GM19193 (cell line): ENCODE measurements around the gene NRXN3.

Source experiments
- POLR2A ChIP-seq: IDR thresholded peaks from 4 replicates; pipeline ENCODE4 v1.6.1; 2011; ENCODE audit not compliant: insufficient read depth, insufficient read length; ENCODE audit errors: extremely low read depth

NRXN3 gene

GRCh38 chr14:79861111-79861510 is 1690.9 kb downstream of the NRXN3 start:
- no peak for TF ChIP-seq POLR2A

- no peak for TF ChIP-seq POLR2A
Measured at GRCh38 chr14:79862045-79862444, 1691.9 kb downstream of the NRXN3 start.

DNA sequence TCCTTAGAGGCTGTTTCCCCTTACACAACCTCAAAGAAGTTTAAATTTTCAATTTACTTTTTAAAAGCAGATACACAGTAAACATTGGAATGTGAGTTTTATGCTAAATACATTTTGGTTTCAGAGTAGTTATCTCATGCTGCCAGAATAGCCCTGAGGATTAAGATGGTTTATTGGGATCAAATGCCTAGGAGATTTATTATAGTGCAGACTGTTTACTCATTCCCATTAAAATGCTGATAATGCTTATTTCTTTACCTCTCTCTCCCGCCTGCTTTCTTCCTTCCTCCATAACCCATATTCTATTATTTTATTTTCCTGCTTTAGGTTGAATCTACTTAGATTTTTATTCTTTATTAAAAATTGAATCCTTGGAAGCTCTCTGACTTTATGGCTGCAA is 1701.0 kb downstream of the NRXN3 start:
- no peak for TF ChIP-seq POLR2A

- TF ChIP-seq POLR2A: no peak
Measured at GRCh38 chr14:79878229-79878628, 1708.1 kb downstream of the NRXN3 start.

DNA sequence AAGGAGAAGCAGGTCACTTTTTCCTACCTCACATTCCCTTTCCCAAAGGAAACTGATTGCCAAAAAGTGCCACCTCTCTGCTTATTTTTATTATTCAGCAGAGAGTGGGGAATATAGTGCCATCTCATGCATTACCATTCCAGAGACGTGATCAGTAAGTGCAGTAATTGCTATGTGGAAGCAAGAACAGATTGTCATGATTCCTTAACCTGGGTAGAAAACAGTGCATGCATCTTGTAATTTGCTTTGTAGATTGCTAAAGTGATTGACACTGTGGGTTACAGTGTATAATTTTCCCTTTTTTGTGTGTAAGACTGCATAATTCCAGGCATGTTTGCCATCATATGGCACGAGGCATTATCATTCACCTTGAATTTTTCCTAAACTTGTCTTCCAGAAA is 1708.6 kb downstream of the NRXN3 start:
- TF ChIP-seq POLR2A: no peak

GRCh38 chr14:79881299-79881698 is 1711.1 kb downstream of the NRXN3 start:
- TF ChIP-seq POLR2A: no peak

GRCh38 chr14:79890527-79890926 is 1720.4 kb downstream of the NRXN3 start:
- no peak for TF ChIP-seq POLR2A

DNA sequence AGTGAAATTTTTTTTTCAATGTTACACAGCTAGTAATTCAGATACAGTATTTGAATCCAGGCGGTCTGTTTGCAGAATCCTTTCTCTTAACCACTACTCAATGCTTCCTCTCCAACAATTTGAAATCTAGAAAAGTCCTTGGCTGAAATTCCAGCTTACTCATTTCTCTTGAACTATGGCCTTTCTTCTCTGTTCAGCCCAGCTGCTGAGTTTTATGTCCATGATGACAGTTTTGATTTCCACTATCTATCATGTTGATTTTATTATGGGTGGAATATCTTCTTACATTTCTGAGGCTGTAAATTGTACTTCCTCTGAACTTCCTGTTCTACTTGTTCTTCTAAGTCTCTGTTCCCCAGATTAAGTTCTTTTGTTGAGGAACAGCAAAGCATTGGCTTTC is 1725.8 kb downstream of the NRXN3 start:
- no peak for TF ChIP-seq POLR2A

DNA sequence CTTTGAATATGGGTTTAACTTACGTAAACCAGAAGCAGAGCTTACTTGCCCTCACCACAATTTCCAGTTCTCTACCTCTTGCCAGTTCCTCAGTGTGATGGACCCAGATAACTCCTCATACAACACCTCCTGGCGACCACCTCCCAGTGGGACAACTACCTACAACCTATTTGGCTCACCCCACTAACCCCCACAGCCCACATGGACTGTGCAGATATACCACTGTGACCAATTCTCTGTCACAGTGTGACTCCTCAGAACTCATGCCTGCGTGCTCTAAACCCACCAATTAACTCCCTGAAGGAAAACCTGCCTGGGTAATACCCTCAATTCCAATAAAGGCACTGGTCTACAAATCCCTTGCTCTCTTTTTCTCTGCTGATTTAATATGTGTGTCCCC is 1729.4 kb downstream of the NRXN3 start:
- no peak for TF ChIP-seq POLR2A

DNA sequence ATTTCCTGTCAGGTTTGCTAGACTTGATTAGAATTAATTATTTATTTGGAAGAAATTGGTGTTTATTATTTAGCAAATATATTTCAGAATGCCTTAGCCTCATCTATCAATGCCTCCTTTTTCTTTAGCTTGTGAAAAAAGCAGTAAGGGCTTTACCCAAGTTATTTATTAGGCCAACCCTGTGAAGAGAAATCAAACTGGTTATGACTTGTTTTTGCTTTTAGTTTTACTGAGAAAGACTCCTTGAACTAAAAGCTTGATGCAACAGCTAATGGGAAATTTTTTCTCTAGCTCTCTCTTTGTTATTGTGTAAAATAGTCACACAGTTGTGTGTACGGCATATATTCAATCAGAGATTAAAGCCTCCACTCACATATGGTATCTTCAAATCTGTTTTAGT is 1734.3 kb downstream of the NRXN3 start:
- TF ChIP-seq POLR2A: no peak

DNA sequence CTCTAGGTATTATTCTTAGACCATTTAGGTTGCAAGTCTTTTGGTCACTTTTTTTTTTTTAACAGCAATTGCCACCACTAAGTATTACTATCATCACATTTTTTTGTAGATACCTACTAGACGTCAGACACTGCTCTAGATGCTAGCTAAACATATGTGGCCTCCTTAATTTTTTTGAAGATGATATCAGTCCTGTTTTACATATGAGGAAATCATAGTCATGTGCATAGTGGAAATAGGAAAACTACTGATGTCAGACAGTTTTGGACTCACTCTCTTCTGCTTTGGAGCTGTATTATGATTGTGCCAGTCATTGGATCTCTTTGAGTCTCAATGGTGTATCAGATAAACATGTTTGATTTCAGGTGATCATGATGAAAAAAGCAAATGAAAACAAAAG is 1736.8 kb downstream of the NRXN3 start:
- no peak for TF ChIP-seq POLR2A

DNA sequence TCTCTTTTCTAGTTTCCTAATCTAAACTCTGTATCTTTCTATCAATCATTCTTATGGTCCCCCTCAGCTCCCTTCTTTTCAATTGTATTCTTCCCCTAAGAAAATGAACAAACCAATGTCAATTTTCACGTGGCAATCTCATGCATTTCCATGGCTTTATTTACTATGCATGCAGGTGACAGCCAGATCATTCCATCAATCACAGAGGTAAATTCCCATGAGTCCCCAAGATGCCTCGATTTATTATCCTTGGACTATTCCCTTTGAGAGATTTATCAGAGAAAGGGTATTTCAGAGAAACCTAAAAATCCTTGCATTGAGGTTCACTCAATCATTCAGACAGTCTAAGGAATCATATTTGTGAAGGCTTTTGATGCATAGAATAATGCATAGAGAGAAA is 1739.9 kb downstream of the NRXN3 start:
- TF ChIP-seq POLR2A: no peak

GRCh38 chr14:79911744-79912143 is 1741.6 kb downstream of the NRXN3 start:
- TF ChIP-seq POLR2A: no peak

DNA sequence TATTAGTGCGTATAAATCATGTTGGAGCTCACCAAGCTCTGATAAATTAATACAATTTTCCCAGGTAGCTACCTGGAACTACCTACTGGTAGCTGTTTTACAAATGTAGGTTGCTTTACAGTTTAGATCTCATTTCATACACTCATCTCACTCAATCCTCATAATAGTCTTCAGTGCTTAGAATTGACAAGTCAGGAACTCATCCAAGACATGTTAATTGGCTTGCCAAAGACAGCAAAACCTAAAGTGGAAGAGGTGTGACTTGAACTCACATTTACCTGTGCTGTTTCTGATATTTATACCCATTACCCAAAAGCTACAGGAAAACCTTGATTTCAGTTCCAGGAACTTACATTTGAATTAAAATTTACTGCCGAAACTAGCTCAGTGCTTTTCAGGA is 1744.4 kb downstream of the NRXN3 start:
- TF ChIP-seq POLR2A: no peak

- TF ChIP-seq POLR2A: no peak
Measured at GRCh38 chr14:79915406-79915805, 1745.2 kb downstream of the NRXN3 start.

GRCh38 chr14:79916281-79916680 is 1746.1 kb downstream of the NRXN3 start:
- TF ChIP-seq POLR2A: no peak

DNA sequence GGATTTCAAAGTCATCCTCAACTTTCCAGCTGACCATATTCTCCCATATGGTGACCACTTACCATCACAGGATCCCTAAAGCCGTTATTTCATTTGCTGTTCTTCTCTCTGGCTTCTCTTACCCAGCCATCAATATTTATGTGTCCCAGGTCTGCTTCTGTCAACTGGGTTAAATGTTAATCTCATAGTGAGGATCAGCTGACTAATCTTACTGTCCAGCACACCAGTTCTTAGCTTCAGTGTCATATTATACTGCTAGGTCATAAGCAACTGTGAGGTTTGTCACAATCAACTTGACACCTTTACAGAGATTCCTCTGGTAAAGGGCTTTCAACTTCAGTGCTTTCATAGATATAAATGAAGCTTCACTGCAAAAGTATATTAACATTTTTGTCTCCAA is 1746.7 kb downstream of the NRXN3 start:
- no peak for TF ChIP-seq POLR2A
